Tibial artery (tissue), 4 donors: ENCODE results near the gene OR51Q1.

Source experiments
- DNase-seq, 2 donors: peaks; one replicate each; pipeline ENCODE4 v3.0.0-alpha.2; 2019
- H3K27ac ChIP-seq, 2 donors: fragments of 200-600 bp; sonication (generic) in 1 of 2; 1 replicate in 1 of 2; 2 replicates in 1 of 2; pipeline ENCODE4 v1.5.1; 2018 to 2019; ENCODE audit warnings: mild to moderate bottlenecking in 1 of 2
- H3K27me3 ChIP-seq, 2 donors: fragments of 200-600 bp; sonication (generic) in 1 of 2; one replicate each; pipeline versions ENCODE4 v1.5.1 to v1.6.0; 2016 to 2019
- H3K36me3 ChIP-seq, 3 donors: fragments of 200-600 bp; sonication (generic) in 2 of 3; one replicate each; pipeline ENCODE4 v1.5.1; 2016 to 2019; ENCODE audit warnings: mild to moderate bottlenecking in 2 of 3
- H3K4me1 ChIP-seq, 4 donors: fragments of 200-600 bp; sonication (generic) in 2 of 4; 1 replicate in 3 of 4; 2 replicates in 1 of 4; pipeline ENCODE4 v1.5.1; 2016 to 2019
- H3K4me3 ChIP-seq, 2 donors: fragments of 200-600 bp; sonication (generic) in 1 of 2; 1 replicate in 1 of 2; 2 replicates in 1 of 2; pipeline ENCODE4 v1.5.1; 2018 to 2019; ENCODE audit warnings: mild to moderate bottlenecking in 2 of 2
- H3K9me3 ChIP-seq, 3 donors: fragments of 200-600 bp; sonication (generic) in 1 of 3; one replicate each; pipeline ENCODE4 v1.5.1; 2016 to 2019
- intact Hi-C: fragments of 100-400 bp; cut with DNase I; formaldehyde crosslinking; loops from one replicate; pipeline ENCODE4 v1.15.0; 2023; ENCODE audit warnings: low total_unique reads
- TF ChIP-seq, protein P1 (sequence below), 2 experiments: fragments of 200-600 bp in 1 of 2; fragments of 450-650 bp in 1 of 2; IDR thresholded peaks; one replicate each; pipeline ENCODE4 v1.5.1; 2017 to 2019; ENCODE audit warnings: antibody characterized with exemption in 2 of 2, mild to moderate bottlenecking in 1 of 2, moderate library complexity in 1 of 2

OR51Q1 gene

DNA sequence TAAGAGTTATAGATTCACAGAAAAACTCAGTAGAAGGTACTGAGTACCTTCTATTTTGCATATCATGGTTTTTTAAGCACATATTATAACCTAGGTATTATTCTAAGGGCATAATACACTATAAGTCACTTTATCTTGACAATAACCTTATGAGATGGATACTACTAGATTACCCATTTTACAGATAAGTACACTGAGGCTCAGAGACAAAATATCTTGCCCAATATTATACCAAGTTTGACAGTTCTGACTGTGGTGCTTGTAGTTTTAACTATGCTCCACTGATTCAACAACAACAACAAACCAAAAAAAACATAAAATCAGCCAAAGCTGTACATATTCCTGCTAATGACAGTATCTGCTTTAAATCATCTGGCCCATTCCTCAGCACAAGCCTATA is 27.8 kb upstream of the OR51Q1 start:
- Histone ChIP-seq H3K27ac (no peak overlapping the region), H3K9me3 (no peaks in the 10 kb centered on the region), H3K4me3 (no peak overlapping the region), H3K36me3 (no peaks in the 10 kb centered on the region), H3K4me1 (no peaks in the 10 kb centered on the region), H3K27me3 (no peaks in the 10 kb centered on the region)
- intact Hi-C loops: no loop called here
- no peak for DNase-seq
- TF ChIP-seq, protein P1, sequence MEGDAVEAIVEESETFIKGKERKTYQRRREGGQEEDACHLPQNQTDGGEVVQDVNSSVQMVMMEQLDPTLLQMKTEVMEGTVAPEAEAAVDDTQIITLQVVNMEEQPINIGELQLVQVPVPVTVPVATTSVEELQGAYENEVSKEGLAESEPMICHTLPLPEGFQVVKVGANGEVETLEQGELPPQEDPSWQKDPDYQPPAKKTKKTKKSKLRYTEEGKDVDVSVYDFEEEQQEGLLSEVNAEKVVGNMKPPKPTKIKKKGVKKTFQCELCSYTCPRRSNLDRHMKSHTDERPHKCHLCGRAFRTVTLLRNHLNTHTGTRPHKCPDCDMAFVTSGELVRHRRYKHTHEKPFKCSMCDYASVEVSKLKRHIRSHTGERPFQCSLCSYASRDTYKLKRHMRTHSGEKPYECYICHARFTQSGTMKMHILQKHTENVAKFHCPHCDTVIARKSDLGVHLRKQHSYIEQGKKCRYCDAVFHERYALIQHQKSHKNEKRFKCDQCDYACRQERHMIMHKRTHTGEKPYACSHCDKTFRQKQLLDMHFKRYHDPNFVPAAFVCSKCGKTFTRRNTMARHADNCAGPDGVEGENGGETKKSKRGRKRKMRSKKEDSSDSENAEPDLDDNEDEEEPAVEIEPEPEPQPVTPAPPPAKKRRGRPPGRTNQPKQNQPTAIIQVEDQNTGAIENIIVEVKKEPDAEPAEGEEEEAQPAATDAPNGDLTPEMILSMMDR (IDR thresholded peaks at IDR 0.05): no peak

DNA sequence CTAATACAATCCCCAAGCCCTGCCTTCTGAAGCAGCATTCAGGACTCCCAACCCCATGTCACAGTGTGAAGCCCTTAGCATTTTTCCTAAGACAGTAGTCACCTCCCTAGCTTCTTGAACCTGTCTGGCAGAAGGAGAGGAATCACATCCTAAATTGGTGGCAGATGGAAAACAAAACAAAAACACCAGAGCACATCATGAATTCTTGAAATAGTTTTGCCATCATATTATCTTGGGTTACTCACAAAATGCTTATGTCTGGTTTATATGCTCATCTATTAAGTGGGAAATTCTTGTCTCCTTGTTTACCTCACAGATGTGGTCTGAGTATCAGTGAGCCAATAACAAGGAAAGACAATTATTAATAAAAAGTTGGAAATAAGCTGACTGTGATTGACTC is 23.0 kb upstream of the OR51Q1 start:
- no peak for DNase-seq

DNA sequence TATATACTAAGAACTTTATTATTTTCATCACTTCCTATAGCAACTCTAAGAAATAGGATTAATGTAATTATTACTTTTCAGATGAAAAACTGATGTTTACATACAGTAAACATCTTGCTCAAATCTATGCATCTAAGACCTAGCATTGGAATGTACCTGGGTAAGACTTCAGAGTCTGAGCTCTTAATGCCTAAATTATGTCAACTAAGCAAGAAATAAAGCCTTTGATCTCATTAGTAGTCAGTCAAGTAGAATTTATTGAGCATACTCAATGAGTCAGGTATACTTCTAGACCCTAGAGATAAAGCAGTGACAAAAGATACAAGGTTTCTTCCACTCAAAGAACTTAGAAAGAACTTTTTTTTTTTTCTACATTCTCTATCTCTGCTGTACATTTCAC is 16.7 kb upstream of the OR51Q1 start:
- Histone ChIP-seq H3K27ac (no peak overlapping the region), H3K9me3 (no peaks in the 10 kb centered on the region), H3K36me3 (no peaks in the 10 kb centered on the region), H3K4me1 (no peaks in the 10 kb centered on the region), H3K4me3 (no peak overlapping the region), H3K27me3 (no peaks in the 10 kb centered on the region)
- no peak for DNase-seq
- intact Hi-C loops: no loop called here
- TF ChIP-seq, protein P1 (IDR thresholded peaks at IDR 0.05): no peak

More for the DNA sequence above, 23.0 kb upstream of the OR51Q1 start:
- no peak overlapping the region for H3K4me3 ChIP-seq
- no peaks in the 10 kb centered on the region for H3K4me1 ChIP-seq
- H3K27ac ChIP-seq: no peak overlapping the region
- intact Hi-C loops: no loop called here
- H3K27me3 ChIP-seq: no peaks in the 10 kb centered on the region
- no peaks in the 10 kb centered on the region for H3K36me3 ChIP-seq
- TF ChIP-seq, protein P1 (IDR thresholded peaks at IDR 0.05): no peak
- H3K9me3 ChIP-seq: no peaks in the 10 kb centered on the region

DNA sequence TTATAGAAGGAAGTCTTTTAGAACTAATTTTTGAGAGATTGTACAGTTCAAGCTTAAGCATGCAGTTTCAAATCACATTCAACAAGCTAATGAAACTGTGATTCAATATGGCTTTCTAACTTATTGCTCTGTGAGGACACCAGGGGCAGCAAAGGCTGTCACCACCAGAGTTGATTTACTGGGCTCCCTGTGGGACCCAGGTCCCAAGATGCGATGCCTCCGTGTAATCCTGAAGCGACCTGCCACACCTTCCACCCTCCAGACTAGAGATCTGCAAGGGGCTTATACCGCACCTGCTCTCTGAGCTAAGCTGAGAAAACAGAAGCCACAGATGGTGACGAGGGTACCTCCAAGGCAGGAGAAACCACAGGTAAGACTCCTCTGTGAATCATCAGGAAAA is 918 bp upstream of the OR51Q1 start:
- DNase-seq: no peak
- Histone ChIP-seq H3K4me3 (no peak overlapping the region), H3K9me3 (no peaks in the 10 kb centered on the region), H3K4me1 (no peaks in the 10 kb centered on the region), H3K27ac (no peak overlapping the region), H3K27me3 (no peaks in the 10 kb centered on the region), H3K36me3 (no peaks in the 10 kb centered on the region)
- TF ChIP-seq, protein P1 (IDR thresholded peaks at IDR 0.05): no peak
- intact Hi-C loops: no loop called here

DNA sequence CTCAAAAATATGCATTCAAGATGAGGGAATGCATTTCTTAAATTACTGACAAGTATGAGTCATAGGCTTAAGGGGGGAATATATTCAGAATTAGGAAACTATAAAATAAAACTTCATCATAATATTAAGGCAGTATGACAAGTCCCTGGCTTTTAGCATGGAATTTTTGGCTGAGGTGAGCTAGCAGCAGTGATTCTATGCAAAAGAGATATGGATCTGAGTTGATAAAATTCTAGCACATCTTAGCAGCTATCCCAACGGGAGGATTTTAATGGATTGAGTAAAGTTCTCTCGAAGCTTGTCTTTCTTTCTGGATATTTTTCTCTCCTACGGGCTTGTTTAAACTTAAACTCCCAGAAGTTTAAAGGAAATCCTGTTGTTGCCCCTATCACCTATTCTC is 1.2 kb downstream of the OR51Q1 start:
- Histone ChIP-seq H3K27me3 (no peaks in the 10 kb centered on the region), H3K9me3 (no peaks in the 10 kb centered on the region), H3K4me1 (no peaks in the 10 kb centered on the region), H3K27ac (no peak overlapping the region), H3K36me3 (no peaks in the 10 kb centered on the region), H3K4me3 (no peak overlapping the region)
- TF ChIP-seq, protein P1 (IDR thresholded peaks at IDR 0.05): no peak
- DNase-seq: no peak
- intact Hi-C loops: no loop called here

DNA sequence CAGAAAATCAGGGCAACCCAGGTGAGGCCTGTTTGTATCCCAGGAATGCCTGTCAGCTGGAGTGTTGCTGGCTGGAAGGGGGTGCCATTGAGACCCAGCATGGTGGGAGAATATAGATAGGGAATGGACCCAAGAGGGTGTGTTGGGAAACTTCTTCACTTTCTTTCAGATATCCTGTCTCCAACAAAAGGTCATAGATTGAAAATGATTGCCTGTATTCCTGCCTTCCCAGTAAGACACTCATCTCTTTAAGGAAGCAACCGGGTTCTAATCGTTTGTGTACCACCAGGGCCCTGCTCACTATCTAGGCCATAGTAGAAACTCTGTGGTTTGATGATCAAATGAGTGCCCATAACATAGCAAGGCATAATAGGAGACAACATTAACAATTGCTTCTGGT is 19.5 kb downstream of the OR51Q1 start, which contains the start of gene OR51I1:
TSS of gene OR51I1 (minus strand) at position 101 of the 400 bp plus-strand sequence. CDS start at position 101, 0 bp downstream.
- H3K27ac ChIP-seq: no peak within 1 kb of the TSS
- no peaks in the 10 kb centered on the region for H3K27me3 ChIP-seq
- intact Hi-C loops: no loop called here
- H3K4me1 ChIP-seq: no peaks in the 10 kb centered on the region
- no peaks in the 10 kb centered on the region for H3K9me3 ChIP-seq
- TF ChIP-seq, protein P1 (IDR thresholded peaks at IDR 0.05): no peak
- no peaks in the 10 kb centered on the region for H3K36me3 ChIP-seq
- no peak for DNase-seq
- H3K4me3 ChIP-seq: no peak within 1 kb of the TSS
